Measurements from ENCODE around the gene A4GALT. TPM values are rescaled to one million over a fixed set of nuclear protein-coding genes. Genes with fewer than 3 reads are reported as not detected.

A4GALT gene
- total RNA-seq, 2 experiments from 2014 or later = not detected

DNA sequence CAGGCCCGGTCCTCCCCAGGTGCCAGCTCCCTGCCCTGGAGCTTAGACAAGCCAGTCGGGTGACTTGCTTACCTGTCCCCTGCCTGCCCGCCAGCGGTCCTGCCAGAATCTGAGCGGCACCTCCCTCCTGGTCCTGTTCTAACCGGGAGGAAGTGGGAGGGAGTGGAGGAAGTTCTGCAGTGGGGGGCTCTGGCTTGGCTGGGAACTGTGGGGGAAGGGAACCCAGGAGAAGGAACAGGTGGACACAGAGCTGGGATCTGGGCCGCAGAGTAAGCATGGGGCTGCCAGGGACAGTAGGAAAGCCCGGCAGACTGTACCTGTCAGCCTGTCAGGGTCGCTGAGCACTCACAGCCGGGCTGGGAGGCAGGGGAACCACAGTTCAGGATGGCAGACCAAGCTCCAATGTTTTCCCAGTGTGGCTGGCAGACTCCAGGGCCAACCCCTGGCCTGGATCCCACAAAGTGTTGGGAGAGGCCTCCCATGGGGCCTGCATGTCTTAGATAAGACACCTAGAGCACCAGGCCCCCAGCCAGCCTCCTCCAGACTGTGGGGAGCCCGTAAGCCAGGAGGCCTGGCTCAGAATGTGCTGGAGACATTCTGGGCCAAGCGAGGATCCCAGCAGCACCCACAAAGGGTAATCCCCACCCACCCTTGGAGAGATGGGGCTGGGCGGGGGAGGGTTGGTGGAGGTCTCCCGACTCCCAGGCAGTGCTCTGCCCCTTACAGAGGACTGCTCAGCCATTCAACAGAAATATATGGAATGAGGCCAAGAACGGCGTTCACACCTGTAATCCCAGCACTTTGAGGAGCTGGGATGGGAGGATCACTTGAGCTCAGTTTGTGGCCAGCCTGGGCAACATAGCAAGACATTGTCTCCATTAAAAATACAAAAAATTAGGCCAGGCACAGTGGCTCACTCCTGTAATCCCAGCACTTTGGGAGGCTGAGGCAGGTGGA is 73.8 kb downstream of the A4GALT start:
- no peak overlapping the region for H3K27ac Mint-ChIP-seq
- CTCF ChIA-PET = no interaction called here
- H3K4me1 Mint-ChIP-seq (ENCODE audit: low read depth) = peaks cover 34% of the 10 kb centered on the region
- H3K9me3 Mint-ChIP-seq = no peaks in the 10 kb centered on the region
- H3K36me3 Mint-ChIP-seq (ENCODE audit: low read depth) = no peaks in the 10 kb centered on the region
- H3K27me3 Mint-ChIP-seq (ENCODE audit: low read depth) = no peaks in the 10 kb centered on the region
- intact Hi-C loops (cut with micrococcal nuclease) = no loop called here
- no peak for DNase-seq
- no peak overlapping the region for H3K4me3 Mint-ChIP-seq

DNA sequence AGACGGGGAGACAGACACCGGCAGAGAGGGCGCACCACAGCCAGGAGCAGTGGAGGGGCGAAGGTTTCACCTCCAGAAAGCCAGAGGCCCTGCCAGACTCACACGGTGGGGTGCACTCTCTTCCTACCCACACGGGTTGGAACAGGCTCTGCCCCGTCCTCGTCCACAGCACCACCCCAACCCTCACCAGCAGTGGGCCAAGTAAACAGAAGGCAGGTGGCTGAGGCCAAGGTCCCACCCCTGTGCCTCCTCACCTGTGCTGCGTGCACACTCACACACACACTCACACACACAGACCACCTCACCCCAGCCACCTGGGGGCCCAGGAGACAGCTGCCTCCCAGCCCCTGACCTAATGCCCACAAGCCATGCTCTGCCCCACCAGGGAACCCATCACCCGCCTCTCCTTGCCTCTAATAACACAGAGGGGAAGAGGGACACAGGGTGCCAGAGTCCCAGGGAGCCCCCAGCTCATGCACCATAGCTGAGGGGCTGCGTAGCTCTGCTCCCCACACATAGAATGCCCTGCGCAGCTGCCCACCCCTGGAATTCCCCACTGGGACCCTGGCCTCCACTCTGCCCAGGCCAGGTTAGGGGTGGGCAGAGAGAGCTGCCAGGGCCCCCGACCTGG is 74.6 kb downstream of the A4GALT start:
- H3K27me3 Mint-ChIP-seq (ENCODE audit: low read depth) = no peaks in the 10 kb centered on the region
- DNase-seq = no peak
- H3K4me1 Mint-ChIP-seq (ENCODE audit: low read depth) = peaks cover 34% of the 10 kb centered on the region
- no peak overlapping the region for H3K4me3 Mint-ChIP-seq
- H3K27ac Mint-ChIP-seq = no peak overlapping the region
- CTCF ChIA-PET = no interaction called here
- intact Hi-C loops (cut with micrococcal nuclease) = no loop called here
- H3K9me3 Mint-ChIP-seq = no peaks in the 10 kb centered on the region
- H3K36me3 Mint-ChIP-seq (ENCODE audit: low read depth) = no peaks in the 10 kb centered on the region

DNA sequence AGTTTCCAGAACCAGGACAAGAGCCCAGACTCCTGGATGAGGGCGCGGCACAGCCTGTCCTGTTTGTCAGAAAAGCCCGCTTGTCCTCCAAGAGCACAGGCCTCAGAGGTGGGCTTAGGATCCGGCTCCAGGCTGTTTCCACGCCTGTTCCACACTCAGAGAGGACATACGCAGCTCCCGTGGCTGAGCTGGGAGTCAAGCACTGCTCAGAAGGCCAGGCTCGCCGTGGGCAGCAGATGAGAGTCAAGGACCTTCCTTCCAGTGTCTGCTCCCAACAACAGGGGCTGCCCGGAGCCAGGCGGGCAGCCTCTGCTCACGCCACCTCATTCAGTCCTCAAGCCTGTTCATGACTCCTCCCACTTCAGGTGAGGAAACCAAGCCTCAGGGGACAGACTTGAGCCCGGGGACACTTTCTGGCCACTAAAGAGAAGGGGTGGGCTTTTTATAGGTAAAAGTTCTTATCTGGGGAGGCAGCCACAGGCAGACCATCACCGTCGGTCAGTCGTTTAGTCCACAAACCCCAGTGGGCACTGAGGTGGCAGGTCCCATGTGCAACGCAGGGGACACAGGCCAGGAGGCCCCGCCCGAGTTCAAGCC is 75.2 kb downstream of the A4GALT start:
- H3K9me3 Mint-ChIP-seq = no peaks in the 10 kb centered on the region
- no peaks in the 10 kb centered on the region for H3K27me3 Mint-ChIP-seq (ENCODE audit: low read depth)
- no peak overlapping the region for H3K27ac Mint-ChIP-seq
- H3K36me3 Mint-ChIP-seq (ENCODE audit: low read depth) = no peaks in the 10 kb centered on the region
- DNase-seq = no peak
- H3K4me3 Mint-ChIP-seq = no peak overlapping the region
- intact Hi-C loops (cut with micrococcal nuclease) = no loop called here
- H3K4me1 Mint-ChIP-seq (ENCODE audit: low read depth) = peaks cover 34% of the 10 kb centered on the region
- CTCF ChIA-PET = no interaction called here

DNA sequence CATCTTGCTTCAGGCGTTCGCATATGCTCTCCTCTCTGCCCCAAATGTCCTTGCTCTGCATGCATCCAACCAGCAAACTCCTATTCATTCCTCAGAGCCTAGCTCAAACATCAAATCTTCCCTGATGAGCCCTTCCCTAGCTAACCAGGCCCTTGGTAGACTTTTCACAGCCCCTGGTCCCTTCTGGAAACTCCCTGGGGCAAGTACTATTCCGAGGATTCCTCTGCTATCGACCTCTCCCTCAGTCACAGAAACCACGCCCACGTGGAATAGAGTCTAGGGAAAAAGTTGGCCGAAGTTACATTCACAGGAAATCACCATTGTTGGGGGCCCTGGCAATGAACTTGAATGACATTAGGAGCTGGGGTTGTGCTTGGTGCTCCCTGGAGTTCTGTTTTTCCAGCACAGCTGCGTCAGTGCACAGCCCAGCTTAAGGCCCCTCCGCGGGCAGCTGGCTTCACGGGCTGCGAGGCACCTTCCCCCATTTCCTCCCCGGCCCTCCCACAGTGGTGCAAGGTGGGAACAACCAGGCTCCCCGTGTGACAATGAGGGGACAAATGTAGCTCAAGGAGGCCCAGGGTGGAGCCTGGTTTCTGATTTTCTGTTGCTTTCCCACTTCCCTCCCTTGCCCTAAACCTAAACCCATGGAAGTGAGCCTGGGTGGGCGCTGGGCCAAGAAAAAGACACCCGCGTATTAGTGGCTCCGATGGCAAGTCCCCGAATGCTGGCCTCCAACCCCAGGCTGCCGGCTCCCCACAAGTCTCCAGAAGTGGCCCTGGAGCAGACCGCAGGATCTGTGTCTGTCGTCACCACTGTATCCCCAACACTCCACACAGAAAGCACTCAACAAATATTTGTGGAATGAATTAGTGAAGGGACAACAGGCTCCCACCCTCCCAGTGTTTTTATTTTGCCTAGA is 76.0 kb downstream of the A4GALT start:
- H3K27me3 Mint-ChIP-seq (ENCODE audit: low read depth) = no peaks in the 10 kb centered on the region
- DNase-seq = no peak
- H3K36me3 Mint-ChIP-seq (ENCODE audit: low read depth) = no peaks in the 10 kb centered on the region
- no peak overlapping the region for H3K27ac Mint-ChIP-seq
- CTCF ChIA-PET = interaction anchor here (0.6 kb wide), 1 partner anchor 445 kb away, joined by 3 read pairs; no protein-coding TSS in a partner anchor
- intact Hi-C loops (cut with micrococcal nuclease) = no loop called here
- H3K4me3 Mint-ChIP-seq = no peak overlapping the region
- peaks cover 34% of the 10 kb centered on the region for H3K4me1 Mint-ChIP-seq (ENCODE audit: low read depth)
- H3K9me3 Mint-ChIP-seq = no peaks in the 10 kb centered on the region

DNA sequence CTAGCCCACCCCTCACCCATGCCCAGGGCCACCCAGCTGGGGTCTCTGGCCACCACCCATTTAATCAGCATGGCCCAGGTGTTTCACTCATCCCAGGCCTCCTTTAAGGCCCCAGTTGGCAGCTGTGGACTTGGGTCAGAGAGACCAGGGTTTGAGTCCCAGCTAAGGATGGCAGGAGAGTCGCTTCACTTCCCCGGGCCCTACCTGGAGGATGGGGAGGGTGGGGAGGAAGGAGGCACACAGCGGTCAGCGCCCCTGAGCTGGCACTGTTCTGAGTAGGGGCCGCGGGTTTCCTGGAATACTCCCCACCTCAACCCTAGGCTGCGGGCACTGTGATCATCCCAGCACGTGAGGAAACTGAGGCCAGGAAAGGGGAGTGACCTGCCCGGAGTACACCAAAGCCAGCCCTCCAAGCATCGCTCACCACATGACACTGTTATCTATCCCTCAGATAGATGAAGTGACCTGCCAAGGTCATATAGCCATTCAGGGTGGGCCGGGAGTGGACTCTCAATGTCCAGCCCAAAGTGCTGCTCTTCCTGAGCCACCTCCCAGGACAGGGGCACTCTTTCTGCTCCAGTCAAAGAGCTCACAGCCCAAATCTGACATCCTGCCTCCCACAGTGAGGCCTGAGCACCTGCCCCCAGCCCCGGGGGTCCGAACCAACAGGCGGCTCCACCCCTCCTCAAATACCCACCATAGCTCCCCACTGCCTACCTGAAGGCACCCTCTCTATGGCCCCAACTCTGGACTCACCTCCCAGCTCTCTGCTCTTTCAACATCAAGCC is 76.8 kb downstream of the A4GALT start:
- CTCF ChIA-PET = interaction anchor here (0.6 kb wide), 1 partner anchor 446 kb away, joined by 3 read pairs; no protein-coding TSS in a partner anchor
- Mint-ChIP-seq H3K4me3 (no peak overlapping the region), H3K27me3 (ENCODE audit: low read depth) (no peaks in the 10 kb centered on the region), H3K4me1 (ENCODE audit: low read depth) (peaks cover 34% of the 10 kb centered on the region), H3K27ac (no peak overlapping the region), H3K36me3 (ENCODE audit: low read depth) (no peaks in the 10 kb centered on the region), H3K9me3 (no peaks in the 10 kb centered on the region)
- DNase-seq = no peak
- intact Hi-C loops (cut with micrococcal nuclease) = no loop called here

- Mint-ChIP-seq H3K9me3 (no peaks in the 10 kb centered on the region), H3K27me3 (ENCODE audit: low read depth) (no peaks in the 10 kb centered on the region), H3K36me3 (ENCODE audit: low read depth) (no peaks in the 10 kb centered on the region), H3K4me1 (ENCODE audit: low read depth) (peaks cover 29% of the 10 kb centered on the region), H3K4me3 (no peak overlapping the region), H3K27ac (no peak overlapping the region)
- intact Hi-C loops (cut with micrococcal nuclease) = no loop called here
- no peak for DNase-seq
- CTCF ChIA-PET = no interaction called here
Measured at GRCh38 chr22:42642806-42643633, 77.7 kb downstream of the A4GALT start.

Other genes with a start within 250 kb of the A4GALT start
- 100 to 1,000 TPM; 104 to 111 TPM for gene RRP7A, start 201.1 kb downstream of the A4GALT start, total RNA-seq
- 1 to 10 TPM in 1 of 2 experiments, under 1 TPM in 1; 0.36 to 1.3 TPM for gene SERHL2, start 166.9 kb downstream of the A4GALT start, total RNA-seq
- 10 to 100 TPM; 83.7 to 93.8 TPM for gene POLDIP3, start 106.0 kb downstream of the A4GALT start, total RNA-seq
- under 1 TPM in 1 of 2 experiments, not detected in 1; 0.40 TPM for gene ATP5MGL, start 80.3 kb downstream of the A4GALT start, total RNA-seq
- 10 to 100 TPM; 61.2 to 63.9 TPM for gene CYB5R3, start 71.5 kb downstream of the A4GALT start, total RNA-seq
- 10 to 100 TPM; 25.6 to 28.6 TPM for gene ARFGAP3, start 136.4 kb upstream of the A4GALT start, total RNA-seq